Activated CD4-positive, alpha-beta T cell treated with anti-CD3 and anti-CD28 coated beads for 1 hour (primary cell): ENCODE measurements around the gene RAP2A.

ENCODE experiments used
- DNase-seq: peaks from one replicate; pipeline ENCODE4 v3.0.0-alpha.2; 2020

Gene RAP2A

DNA sequence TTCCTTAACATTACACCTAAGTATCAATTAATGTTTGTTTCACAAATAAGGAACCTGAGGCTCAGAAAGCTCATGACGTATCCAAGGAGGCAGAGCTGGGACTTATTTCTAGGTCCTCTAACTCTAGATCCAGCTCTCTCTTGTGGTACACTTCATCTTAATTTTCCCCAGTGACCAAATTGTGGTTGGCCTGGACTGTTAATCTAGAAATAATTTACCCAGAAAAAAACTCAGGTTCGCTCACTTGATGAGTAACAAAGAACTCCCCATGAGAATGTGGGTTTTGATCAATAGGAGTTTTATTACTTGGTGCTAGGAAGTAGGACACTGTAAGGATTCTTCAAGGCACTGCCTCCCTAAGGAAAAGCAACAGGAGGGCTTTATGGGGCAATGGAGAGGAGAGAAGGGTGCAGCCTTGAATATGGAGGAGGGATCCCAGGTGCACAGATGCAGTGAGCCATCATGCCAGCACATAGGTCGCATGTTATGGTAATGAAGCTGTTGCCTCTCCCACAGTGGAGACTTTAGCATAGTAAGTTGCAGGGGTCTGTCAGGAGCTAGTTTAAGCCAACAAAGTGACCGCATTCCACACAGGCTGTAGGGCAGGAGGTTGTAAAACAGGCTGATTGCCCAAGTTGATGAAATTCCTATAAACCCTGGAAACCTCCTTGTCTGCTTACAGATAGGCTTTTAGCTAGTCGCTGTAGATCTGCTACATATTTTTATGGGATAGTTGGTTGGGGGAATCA lies 14.7 kb downstream of the RAP2A start:
- no peak for DNase-seq

DNA sequence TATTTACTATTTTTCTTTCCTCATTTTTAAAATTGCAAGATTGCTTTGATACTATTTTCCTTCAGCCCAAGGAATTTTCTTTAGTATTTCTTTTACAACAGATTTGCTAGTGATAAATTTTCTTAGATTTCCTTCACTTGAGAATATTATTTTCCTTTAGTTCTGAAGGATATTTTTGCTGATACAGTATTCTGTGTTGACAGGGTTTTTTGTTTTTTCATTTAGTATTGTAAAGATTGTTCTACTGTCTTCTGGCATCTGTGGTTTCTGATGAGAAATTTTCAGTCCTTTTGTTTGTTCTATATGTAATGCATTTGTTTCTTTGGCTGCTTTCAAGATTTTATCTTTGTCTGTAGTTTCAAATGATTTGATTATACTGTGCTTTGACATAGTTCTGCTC lies 20.7 kb downstream of the RAP2A start:
- no peak for DNase-seq

DNA sequence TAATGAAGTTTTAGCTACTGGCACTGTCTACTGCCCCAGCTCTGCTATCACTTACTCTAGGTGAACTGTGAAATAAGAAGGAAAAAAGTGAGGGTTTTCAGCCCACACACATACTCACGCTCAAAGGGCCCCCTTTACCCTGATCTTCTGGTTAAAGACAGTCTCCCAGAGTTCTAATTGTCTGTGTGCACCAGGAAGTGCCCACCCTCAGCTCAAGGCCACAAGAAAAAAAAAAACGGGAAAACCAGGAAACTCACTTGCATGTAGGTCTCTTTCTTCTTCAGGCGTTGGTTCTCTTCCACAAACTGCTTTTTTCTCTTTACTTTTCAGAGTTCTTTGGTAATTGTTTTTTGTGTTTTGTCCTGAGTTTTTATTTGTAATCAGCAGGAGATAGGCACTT lies 22.1 kb downstream of the RAP2A start:
- DNase-seq, result no peak

DNA sequence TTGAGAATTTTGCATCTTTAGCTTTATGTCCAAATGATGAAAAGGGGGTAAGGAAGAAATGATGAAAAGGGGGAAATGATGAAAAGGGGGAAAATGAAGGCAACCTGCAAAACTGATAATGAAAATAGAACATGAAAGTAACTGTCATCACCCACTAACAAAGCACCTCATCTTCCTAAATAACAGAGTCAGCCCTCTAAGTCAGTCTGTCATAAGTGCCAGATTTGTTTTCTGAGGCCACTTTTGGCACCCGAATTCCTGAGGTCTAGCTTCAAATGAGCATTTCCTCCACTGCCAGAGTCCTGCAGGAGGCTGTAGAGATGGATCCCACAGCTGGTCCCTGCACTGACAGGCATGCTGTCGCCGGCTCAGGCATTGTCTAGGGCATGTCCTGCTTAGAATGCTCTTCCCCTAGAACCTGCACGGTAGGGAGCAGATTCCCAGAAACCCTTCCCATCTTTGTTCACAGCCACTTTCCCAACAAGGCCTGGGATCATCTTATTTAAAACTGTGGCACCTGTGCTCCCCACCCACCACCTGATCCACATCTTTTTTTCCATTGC lies 25.3 kb downstream of the RAP2A start:
- no peak for DNase-seq

DNA sequence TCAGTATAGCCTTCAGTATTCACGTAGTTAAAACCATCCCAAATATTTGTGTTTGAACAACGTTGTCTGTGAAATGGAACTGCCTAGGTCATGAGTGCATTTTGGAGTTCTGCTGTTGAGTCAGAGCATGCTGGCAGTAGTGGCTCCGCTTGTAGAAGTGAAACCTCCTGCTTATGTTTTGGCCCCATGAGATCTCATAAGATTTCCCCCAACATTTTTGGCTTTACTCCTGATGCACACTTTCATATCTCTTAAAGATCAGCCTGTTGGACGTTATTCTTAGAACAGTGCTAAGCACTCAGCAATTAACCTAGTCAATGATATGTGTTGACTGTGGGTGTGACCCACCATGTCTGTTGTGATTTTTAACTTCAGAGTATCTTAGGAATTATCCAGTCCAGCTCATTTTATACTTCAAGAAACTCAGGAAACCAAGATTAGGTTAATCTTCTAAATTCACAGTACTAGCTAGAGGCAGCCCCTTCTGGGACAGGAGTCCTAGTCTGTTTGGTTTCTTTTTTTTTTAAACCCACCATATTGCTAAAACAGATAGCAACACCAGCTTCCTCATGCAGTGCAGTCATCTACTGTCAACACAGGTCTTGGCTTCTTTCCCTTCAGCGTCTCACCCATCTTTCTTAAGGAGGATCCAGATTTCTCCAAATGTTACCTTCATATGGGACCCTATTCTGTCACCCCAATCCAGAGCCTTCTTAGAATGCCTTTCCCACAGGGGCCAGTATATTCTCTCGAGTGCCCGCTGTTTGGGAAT lies 26.2 kb downstream of the RAP2A start:
- no peak for DNase-seq

DNA sequence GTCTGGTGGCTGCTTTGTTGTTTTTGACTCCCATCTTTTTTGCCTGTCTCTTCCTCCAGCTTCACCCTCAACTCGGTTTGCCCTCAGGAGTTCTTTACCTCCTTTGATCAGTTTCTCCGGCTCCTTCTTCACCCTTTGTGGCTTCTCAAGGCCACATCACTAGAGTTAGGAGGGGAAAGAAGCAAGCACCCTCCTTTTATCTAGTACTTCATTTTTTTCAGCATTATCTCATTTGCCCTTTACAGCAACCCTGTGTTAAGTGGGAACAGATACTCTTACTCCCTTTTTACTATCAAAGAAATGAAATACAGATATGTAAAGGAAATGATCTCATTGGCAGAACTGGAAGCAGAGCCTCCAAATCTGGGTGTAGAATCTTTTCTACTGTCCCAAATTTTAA lies 26.9 kb downstream of the RAP2A start:
- DNase-seq, result no peak

DNA sequence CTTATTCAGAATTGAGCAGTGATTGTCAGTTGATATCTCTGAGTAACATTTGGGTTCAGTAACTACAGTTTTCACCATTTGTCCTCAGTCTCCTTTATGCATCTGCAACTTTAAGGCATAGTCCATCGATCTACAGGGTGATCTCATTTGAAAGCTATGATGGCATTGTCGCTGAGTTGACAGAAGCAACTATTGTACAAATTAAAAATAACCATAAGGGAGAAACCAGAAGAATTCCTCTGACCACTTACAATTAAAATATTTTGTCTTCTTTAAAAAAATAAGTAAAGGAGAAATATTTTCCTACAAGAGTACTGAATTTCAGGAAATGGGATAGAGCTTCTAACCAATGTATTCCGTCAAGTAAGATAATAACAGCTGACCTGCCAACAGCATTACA lies 30.6 kb downstream of the RAP2A start:
- no peak for DNase-seq

DNA sequence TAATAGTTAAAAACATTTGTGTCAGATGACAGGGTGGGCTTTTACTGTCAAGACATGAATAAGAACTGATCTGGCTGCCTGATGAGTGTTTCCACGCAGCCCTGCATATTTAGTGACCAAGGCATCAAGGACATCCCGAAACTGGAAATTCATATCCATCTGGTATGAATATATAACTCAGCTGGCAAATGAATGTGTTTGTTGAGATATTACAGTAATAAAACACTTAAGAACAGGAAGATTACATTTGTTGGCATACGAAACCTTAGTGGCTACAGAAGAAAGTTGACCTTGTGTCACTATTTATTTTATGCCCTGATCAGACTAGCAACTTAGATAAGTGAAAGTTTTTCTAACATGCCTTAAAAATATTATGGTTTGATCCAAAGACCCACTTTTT lies 32.8 kb downstream of the RAP2A start:
- DNase-seq, result no peak

DNA sequence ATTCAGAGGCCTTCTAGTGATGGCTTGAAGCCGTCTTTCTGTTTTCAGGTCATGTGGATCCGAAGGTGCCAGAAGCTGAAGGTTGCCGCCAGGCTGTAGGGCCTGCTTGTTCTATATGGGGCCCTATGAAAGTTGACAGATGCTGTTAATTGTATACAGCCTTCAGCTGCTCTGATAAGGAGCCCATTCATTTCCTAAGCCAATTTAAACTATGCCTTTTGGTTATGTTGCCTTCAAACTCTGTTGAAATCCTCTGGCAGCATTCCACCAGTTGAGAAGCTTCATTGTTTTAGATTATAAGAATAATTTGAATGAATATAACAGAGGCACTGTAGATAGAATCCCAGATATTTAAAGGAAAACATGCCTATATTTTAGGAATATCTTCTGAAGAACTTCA lies 34.4 kb downstream of the RAP2A start:
- DNase-seq, result no peak

DNA sequence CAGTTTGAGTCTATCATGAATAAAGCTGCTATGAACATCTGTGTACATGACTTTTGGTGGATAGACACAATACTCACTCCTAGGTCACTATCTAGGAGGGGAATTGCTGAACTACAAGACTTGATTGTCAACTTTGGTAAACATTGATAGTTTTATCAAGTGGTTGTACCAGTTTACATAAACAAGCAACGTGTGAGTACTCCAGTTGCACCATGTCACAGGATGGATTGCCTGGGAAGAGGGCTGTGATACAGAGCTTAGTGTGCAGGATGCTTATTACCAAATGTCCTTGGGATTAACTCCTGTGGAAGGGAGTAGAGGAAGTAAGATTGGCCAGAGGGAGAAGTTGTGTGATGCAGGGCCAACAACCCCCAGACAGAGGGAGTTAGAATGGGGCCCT lies 37.7 kb downstream of the RAP2A start:
- no peak for DNase-seq

DNA sequence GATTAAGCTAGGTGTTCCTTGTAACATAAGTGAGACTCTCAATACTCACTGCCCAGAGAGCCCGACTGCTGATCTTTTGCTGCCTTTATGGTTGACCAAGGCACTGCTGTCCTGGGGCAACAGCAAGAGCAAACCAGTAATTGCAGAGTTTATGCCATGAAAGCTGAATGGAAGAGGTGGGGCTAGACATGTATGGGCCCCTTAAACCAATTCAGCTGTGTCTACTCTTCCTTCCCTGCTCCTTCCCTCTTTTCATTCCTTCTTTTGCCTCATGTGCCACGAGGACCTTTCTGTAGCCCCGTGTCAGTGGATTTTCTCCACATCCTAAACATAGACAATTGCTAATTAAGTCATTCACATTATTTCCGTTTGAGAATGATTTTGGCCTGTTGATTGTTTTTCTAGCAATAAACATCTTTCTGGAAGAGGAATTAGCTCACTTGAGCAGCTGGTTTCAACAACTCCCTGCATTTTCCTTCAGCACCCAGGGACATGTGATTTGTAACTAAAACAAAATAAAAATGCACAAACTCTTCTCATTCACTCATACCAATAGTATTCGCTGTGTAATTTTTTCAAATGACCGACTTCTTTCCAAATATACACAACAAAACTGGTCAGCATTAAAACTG lies 40.5 kb downstream of the RAP2A start:
- DNase-seq, result no peak

DNA sequence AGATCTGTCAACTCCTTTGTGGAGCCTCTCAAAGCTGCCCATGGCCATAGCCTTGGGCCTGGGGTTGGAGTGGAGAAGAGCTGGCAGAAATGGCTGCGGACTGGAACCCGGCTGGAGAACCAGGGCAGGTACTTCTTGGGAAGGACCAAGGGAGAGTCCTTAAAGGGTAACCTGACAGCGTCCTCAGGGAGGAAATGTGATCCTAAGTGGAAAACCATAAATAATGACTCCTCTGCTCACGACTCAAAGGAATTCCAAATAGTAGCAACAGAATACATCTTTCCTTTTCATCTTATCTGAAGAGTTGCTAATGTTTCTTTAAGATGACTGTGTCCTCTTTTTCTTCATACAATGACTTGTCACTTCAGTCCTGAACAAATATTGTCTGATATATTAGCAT lies 41.0 kb downstream of the RAP2A start:
- DNase-seq, result no peak

DNA sequence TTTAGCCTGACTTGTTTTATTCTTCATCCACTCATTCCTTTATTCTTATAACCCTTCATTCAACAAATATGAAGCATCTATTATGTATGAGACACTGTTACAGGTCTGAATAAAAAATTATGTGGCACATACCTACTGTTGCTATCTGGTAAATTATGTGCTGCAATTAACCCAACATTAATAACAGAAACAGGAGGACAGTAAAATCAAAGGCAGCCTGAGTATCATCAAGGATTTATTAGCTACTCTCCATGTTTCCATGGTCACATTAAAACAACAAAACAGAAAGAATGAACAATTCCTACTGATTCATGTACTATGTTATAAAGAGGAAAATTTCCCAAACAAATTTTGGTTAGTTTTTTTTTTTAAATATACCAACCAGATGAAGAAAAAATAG lies 43.9 kb downstream of the RAP2A start:
- no peak for DNase-seq

DNA sequence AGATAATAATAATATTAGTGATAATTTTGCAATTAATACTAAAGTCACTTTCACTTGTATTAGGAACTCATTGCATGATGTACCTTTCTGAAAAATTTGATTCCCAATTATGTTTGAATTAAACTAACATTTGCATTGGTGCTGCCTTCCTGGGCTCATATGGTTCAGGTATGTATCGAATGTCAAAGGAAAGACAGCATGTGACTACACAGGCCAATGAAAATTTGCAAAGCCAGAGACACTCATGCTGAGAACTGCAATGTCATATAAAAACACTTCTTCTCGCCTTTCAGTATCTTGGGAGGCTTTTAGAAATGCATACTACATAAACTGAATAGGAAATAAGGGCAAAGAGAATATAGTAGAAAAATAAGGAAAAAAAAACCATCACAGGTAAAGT lies 44.3 kb downstream of the RAP2A start:
- no peak for DNase-seq

DNA sequence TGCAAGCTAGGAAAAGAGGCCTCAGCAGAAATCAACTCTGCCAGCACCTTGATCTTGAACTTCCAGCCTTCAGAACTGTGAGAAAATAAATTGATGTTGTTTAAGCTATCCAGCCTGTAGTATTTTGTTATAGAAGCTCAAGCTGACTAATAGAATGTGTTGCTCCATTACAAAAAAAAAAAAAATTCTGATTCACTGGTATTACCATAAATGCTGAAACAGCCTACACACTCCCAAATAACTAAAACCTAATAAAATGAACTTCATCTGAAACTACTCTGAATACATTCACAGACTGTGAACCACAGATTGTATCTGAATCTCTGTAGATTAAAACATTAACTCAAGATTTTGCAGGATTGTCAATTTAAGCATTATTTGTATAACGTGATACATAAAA lies 49.5 kb downstream of the RAP2A start:
- DNase-seq, result no peak

DNA sequence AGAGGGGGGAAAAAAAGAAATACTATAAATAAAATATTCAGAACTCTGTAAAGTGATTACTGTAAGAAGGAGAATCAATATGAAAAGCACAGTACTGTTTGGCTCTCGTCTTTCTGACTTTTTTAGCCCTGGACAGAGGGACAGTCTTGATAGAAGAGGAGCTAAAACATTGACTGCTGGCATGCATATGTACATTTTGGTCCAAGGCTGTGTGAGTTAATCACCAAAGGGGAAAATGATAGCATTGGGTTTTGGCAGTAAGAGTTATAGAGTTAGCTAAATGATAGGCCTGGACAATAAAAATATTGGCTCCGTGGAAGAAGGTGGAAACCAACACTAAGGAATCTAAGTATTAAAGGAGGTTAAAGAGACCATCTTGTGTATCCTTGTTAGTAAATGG lies 50.3 kb downstream of the RAP2A start:
- no peak for DNase-seq

DNA sequence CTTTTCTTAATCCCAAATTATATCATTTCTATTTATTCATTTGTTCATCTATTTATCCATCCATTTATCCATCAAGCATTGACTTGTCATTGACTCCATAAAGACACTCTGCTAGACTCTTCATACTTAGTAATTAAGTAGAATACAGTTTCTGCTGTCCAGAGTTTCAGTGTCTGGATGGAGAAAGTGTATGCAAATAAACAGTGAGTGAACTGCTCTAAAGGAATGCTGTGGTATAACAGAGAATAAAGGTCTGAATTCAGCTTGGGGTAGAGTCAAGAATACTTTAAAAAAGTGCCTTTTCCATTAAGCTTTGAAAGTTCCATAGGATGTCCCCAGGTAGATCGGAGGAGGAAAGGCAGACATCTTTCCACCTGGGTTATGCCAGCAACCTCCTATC lies 51.4 kb downstream of the RAP2A start:
- no peak for DNase-seq

DNA sequence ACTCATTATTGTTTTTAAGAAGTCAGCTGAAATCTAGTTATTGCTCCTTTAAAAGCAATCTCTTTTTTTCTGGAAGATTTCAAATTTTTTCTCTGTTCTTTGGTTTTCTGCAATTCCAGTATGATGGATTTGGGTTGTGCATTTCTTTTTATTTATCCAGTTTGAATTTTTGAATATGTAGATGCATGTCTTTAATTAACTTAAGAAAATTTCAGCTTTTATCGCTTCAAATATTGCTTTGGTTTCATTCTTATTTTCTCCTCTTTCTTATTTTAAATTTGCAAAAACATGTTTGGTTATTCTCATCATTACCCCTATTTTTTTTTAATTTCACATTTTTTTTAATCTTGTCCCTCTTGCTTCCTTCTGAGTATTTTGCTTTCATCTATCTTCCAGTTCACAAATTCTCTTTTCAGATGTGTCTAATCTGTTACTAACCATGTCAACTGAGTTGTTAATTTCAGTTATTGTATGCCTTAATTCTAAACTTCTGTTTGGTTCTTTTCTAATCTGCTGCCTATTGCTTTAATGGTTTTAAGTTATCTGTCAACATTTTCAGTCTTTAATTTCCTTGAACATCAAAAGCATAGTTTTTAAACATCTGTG lies 56.8 kb downstream of the RAP2A start:
- DNase-seq, result no peak

DNA sequence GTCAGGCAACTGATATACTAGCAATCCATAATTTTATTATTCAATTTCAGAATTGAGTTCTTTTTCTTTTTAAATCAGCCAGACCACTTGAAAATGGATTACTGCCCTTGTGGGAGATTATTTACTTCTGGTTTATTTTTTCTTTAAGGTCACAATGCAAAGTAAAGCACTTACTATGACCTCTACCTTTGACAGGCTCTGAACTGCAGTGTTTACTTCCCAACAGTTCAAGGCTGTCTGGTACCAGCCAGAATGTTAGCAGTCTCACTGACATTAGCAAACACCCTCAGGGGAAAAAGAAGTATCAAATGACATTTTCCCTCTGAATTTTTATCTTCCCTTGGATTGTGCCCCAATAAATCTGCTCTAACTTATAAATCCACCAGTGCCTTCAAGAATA lies 57.5 kb downstream of the RAP2A start:
- no peak for DNase-seq

DNA sequence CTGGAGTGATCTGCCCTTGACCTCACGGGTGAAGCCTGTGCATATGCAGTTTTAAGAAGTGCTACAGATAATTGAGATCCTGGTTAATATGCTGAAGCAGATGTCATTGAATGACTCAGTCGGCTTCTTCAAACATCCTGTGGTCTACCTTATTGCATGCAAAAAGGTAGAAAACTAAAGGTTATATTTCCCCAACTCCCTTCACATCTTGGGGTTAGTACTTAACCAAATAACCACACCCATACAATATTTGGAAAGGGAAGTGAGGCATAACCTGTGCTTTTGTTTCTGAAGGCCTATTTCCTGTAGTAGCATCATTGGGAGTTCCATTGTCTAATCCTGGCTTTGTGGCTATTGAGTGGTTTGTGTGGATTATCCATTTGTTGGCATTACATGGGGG lies 58.3 kb downstream of the RAP2A start:
- DNase-seq, result no peak

DNA sequence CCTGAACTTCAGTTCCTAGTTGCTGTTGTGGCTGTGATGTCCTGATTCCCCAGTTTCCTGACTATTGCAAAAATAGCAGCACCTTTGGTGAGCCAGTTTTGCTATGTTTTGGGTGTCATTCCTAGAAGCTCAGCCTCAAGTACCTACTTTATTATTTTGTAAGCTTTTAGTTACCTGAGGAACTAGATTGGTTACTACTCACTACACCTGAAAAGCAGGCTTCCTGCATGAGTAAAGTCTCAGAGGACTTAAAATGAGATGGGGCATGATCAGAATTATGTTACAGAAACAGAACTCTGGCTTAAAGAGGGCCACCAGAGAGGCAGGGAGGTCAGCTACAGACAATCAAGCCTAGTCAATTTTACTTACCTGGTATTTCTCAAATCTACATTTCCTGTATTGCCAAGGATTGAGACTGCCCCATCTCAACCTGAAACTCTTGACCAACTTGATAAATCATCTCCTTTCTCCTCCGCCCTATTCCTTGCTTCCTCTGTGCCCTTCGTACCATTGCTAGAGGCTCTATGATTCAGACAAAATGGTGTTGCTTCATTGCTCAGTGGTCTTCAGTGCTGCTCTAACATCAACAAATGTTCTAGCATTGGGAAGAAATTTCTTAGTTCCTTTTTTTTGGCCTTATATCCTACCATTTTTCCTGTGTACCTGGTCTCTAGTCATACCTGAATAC lies 58.9 kb downstream of the RAP2A start:
- no peak for DNase-seq

DNA sequence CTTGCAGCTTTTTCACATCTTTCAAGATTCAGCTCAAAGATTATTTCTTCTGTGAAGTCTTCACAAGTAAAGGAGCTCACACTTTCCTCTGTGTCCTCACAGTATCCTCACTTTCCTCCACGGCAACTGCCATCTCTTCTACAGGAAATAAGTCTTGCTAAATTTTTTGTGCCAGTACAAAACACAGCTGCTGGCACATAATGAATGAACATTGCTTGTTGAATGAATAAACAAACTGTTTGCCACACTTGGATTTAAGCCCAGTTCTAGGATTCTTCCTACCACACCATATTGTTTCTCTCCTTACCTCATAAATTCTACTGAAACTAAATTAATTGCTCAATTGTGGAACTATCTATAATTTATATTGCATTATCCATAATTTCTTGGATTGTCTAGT lies 59.5 kb downstream of the RAP2A start:
- no peak for DNase-seq

DNA sequence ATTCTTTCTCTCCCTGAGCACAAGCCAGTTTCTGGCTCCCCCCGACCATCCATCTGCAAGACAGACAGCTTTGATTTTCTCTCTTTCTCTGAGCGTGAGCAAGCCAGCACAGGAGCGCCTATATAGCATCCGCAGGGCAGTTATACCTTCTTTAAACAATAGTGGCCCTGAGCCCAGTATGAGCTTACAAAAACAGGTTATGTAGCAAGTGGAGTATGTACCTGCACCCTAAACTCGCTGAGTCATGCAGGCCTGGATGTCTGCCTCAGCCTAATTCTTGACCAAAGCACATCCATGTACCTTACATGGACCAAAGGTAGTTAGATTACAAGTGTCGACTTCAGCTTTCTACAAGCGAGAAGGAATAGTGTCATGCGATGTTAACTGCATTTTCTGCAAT lies 61.7 kb downstream of the RAP2A start:
- DNase-seq, result no peak
